ENCODE data around the gene CDH6. TPM values are rescaled to one million over a fixed set of nuclear protein-coding genes. Genes with fewer than 3 reads are reported as not detected.

The CDH6 gene
- total RNA-seq, 1 donor from 2014 or later: 90.1 TPM

DNA sequence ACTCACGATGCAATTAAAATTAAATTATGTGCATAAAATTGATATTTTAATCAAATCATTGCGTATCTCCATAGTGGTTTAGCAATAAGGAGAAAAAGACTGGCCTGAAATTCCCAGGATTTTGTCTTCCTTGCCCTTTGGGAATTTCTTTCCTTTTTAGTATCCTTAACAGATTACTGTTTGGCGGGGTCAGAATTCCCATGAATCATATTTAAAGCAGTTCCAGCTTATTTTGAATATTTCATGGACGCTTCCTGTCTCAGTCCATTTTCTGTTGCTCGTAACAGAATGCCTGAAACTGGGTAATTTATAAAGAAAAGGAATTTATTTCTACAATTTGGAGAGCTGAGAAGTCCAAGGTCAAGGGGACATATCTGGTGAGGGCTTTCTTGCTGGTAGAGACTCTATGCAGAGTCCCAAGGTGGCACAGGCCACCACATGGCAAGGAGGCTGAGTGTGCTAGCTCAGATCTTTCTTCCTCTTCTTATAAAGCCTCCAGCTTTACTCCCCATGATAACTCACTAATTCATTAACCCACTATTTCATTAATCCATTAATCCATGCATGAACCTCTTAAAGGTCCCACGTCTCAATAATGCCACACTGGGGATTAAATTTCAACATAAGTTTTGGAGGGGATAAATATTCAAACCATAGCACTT lies 37.8 kb downstream of the CDH6 start:
- Histone ChIP-seq H3K4me3 (ENCODE audit: insufficient read depth, low read depth, low read length) (no peak overlapping the region), H4K20me1 (ENCODE audit: insufficient read depth, low read length) (no peaks in the 10 kb centered on the region), H3K27me3 (ENCODE audit: insufficient read depth, low read length) (no peaks in the 10 kb centered on the region), H2AFZ (ENCODE audit: low read depth, low read length) (no peak overlapping the region), H3K79me2 (ENCODE audit: insufficient read depth, low read length) (peaks cover 90% of the 10 kb centered on the region), H3K27ac (ENCODE audit: low read depth, low read length) (peak overlapping the region; percentile 76), H3K9me3 (ENCODE audit: insufficient read depth, low read depth, low read length) (no peaks in the 10 kb centered on the region), H3K4me1 (ENCODE audit: insufficient read depth, low read length) (peaks cover 17% of the 10 kb centered on the region), H3K4me2 (ENCODE audit: low read length) (peak overlapping the region; percentile 66), H3K36me3 (ENCODE audit: insufficient read depth, low read length) (peaks cover 2% of the 10 kb centered on the region), H3K9ac (ENCODE audit: low read length) (peak overlapping the region; percentile 58)
- FAIRE-seq (no peak), DNase-seq (ENCODE audit: low read depth) (peak; percentile 18)
- TF ChIP-seq, protein P1, sequence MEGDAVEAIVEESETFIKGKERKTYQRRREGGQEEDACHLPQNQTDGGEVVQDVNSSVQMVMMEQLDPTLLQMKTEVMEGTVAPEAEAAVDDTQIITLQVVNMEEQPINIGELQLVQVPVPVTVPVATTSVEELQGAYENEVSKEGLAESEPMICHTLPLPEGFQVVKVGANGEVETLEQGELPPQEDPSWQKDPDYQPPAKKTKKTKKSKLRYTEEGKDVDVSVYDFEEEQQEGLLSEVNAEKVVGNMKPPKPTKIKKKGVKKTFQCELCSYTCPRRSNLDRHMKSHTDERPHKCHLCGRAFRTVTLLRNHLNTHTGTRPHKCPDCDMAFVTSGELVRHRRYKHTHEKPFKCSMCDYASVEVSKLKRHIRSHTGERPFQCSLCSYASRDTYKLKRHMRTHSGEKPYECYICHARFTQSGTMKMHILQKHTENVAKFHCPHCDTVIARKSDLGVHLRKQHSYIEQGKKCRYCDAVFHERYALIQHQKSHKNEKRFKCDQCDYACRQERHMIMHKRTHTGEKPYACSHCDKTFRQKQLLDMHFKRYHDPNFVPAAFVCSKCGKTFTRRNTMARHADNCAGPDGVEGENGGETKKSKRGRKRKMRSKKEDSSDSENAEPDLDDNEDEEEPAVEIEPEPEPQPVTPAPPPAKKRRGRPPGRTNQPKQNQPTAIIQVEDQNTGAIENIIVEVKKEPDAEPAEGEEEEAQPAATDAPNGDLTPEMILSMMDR (IDR thresholded peaks at IDR 0.05; ENCODE audit: insufficient read depth, low read depth, low read length): no peak
- TF ChIP-seq EZH2 (IDR thresholded peaks at IDR 0.05; ENCODE audit: insufficient read depth, low read length): no peak
- Mint-ChIP-seq H3K27ac (ENCODE audit: unreplicated experiment) (no peak overlapping the region), H3K27me3 (ENCODE audit: low read depth, unreplicated experiment) (no peaks in the 10 kb centered on the region), H3K9me3 (ENCODE audit: unreplicated experiment) (peaks cover 4% of the 10 kb centered on the region), H3K36me3 (ENCODE audit: low read depth, unreplicated experiment) (peaks cover 17% of the 10 kb centered on the region), H3K4me3 (ENCODE audit: unreplicated experiment) (no peak overlapping the region), H3K4me1 (ENCODE audit: low read depth, unreplicated experiment) (peaks cover 20% of the 10 kb centered on the region)

DNA sequence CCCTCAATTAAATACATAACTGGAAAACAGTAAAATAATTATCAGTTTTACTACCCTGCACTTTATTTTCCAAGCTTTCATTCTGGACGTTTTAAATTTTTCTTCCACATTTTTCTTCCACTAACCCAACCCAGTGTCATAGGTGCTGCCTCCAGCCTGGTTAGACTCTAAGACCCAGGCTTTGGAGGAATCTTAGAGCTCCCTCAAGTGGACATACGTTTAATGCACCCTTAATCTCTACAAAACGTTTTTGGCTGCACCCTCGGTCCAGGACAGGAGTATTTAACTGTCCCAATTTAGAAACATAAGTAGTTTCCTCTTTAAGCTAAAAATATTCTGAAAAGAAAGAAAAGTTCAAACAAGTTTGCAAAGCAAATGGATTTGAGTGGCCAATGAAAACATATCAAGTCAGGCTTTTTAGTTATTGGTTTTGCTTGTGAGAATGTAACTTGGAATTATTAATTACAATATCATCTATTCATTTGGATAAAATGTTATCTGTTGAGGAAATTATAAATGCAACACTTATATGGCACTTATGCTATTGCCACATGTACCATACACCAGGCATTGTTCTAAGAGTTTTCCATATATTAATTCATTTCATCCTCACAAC lies 38.9 kb downstream of the CDH6 start:
- peaks cover 4% of the 10 kb centered on the region for H3K9me3 Mint-ChIP-seq (ENCODE audit: unreplicated experiment)
- H3K9ac ChIP-seq (ENCODE audit: low read length): peak overlapping the region; percentile 58
- DNase-seq (ENCODE audit: low read depth) (peak; percentile 44), FAIRE-seq (no peak)
- H3K36me3 ChIP-seq (ENCODE audit: insufficient read depth, low read length): peaks cover 3% of the 10 kb centered on the region
- no peaks in the 10 kb centered on the region for H3K27me3 Mint-ChIP-seq (ENCODE audit: low read depth, unreplicated experiment)
- H3K27ac ChIP-seq (ENCODE audit: low read depth, low read length): peak overlapping the region; percentile 76
- peaks cover 23% of the 10 kb centered on the region for H3K4me1 Mint-ChIP-seq (ENCODE audit: low read depth, unreplicated experiment)
- peaks cover 17% of the 10 kb centered on the region for H3K4me1 ChIP-seq (ENCODE audit: insufficient read depth, low read length)
- H3K36me3 Mint-ChIP-seq (ENCODE audit: low read depth, unreplicated experiment): peaks cover 9% of the 10 kb centered on the region
- no peak overlapping the region for H3K4me3 Mint-ChIP-seq (ENCODE audit: unreplicated experiment)
- H3K9me3 ChIP-seq (ENCODE audit: insufficient read depth, low read depth, low read length): no peaks in the 10 kb centered on the region
- H4K20me1 ChIP-seq (ENCODE audit: insufficient read depth, low read length): no peaks in the 10 kb centered on the region
- no peaks in the 10 kb centered on the region for H3K27me3 ChIP-seq (ENCODE audit: insufficient read depth, low read length)
- H2AFZ ChIP-seq (ENCODE audit: low read depth, low read length): no peak overlapping the region
- H3K79me2 ChIP-seq (ENCODE audit: insufficient read depth, low read length): peaks cover 90% of the 10 kb centered on the region
- no peak overlapping the region for H3K4me3 ChIP-seq (ENCODE audit: insufficient read depth, low read depth, low read length)
- no peak overlapping the region for H3K27ac Mint-ChIP-seq (ENCODE audit: unreplicated experiment)
- peak overlapping the region; percentile 66 for H3K4me2 ChIP-seq (ENCODE audit: low read length)
- TF ChIP-seq, protein P1 (IDR thresholded peaks at IDR 0.05; ENCODE audit: insufficient read depth, low read depth, low read length): peak; percentile 87
- no peak for TF ChIP-seq EZH2 (IDR thresholded peaks at IDR 0.05; ENCODE audit: insufficient read depth, low read length)

DNA sequence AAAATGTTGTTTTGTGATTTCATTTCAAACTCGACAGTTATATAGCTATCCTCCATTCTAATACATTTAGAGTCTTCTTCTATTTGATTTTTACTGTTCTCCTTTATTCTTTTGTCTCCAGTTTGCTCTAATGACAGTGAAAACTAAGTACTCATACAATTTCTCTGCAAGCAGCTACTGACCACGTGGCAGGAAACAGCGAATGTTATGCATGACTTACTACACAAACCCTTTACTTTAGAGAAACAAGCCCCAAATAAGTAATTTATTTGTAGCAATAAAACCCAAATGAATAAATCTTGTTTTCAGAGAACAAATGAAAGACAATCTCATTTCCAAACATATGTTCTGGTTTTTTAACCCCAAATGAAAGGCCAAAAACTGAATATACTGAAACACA lies 41.9 kb downstream of the CDH6 start:
- Histone ChIP-seq H3K4me1 (ENCODE audit: insufficient read depth, low read length) (peaks cover 17% of the 10 kb centered on the region), H3K36me3 (ENCODE audit: insufficient read depth, low read length) (peaks cover 3% of the 10 kb centered on the region), H4K20me1 (ENCODE audit: insufficient read depth, low read length) (no peaks in the 10 kb centered on the region), H3K79me2 (ENCODE audit: insufficient read depth, low read length) (peaks cover 69% of the 10 kb centered on the region), H3K27me3 (ENCODE audit: insufficient read depth, low read length) (no peaks in the 10 kb centered on the region), H3K9me3 (ENCODE audit: insufficient read depth, low read depth, low read length) (no peaks in the 10 kb centered on the region), H3K9ac (ENCODE audit: low read length) (no peak overlapping the region), H3K27ac (ENCODE audit: low read depth, low read length) (no peak overlapping the region), H3K4me2 (ENCODE audit: low read length) (no peak overlapping the region), H2AFZ (ENCODE audit: low read depth, low read length) (no peak overlapping the region), H3K4me3 (ENCODE audit: insufficient read depth, low read depth, low read length) (no peak overlapping the region)
- H3K36me3 Mint-ChIP-seq (ENCODE audit: low read depth, unreplicated experiment): peaks cover 5% of the 10 kb centered on the region
- DNase-seq (ENCODE audit: low read depth) (peak; percentile 23), FAIRE-seq (no peak)
- peaks cover 21% of the 10 kb centered on the region for H3K4me1 Mint-ChIP-seq (ENCODE audit: low read depth, unreplicated experiment)
- H3K4me3 Mint-ChIP-seq (ENCODE audit: unreplicated experiment): no peak overlapping the region
- no peaks in the 10 kb centered on the region for H3K27me3 Mint-ChIP-seq (ENCODE audit: low read depth, unreplicated experiment)
- peak overlapping the region; percentile 81 for H3K27ac Mint-ChIP-seq (ENCODE audit: unreplicated experiment)
- peaks cover 2% of the 10 kb centered on the region for H3K9me3 Mint-ChIP-seq (ENCODE audit: unreplicated experiment)
- TF ChIP-seq EZH2 (IDR thresholded peaks at IDR 0.05; ENCODE audit: insufficient read depth, low read length): no peak
- TF ChIP-seq, protein P1 (IDR thresholded peaks at IDR 0.05; ENCODE audit: insufficient read depth, low read depth, low read length): no peak
